ENCODE data around the gene PCK2. TPM values are rescaled to one million over a fixed set of nuclear protein-coding genes. Genes with fewer than 3 reads are reported as not detected.

Gene PCK2
- total and polyA plus RNA-seq, 2 of the 13 experiments (the other 11 are each of a cell fraction or from before 2014, with no cell fraction given), result 129 to 272 TPM

GRCh38 chr14:24146978-24147760 lies 53.1 kb downstream of the PCK2 start, which contains the start of gene RNF31 (continued):
- TF ChIP-seq ZNF619 (CRISPR knock-in tag; IDR thresholded peaks at IDR 0.05) (peak; percentile 95), ZNF552 (CRISPR knock-in tag; IDR thresholded peaks at IDR 0.05; ENCODE audit: borderline replicate concordance) (0 out of 2 replicates have a peak, but pooled peaks have one; percentile 42), ZNF710 (CRISPR knock-in tag; IDR thresholded peaks at IDR 0.05; ENCODE audit: borderline replicate concordance) (0 out of 2 replicates have a peak, but pooled peaks have one; percentile 1), SRSF1 (optimal IDR thresholded peaks at IDR 0.05; ENCODE audit: low read depth, low read length) (peak; percentile 85), GZF1 (CRISPR knock-in tag; IDR thresholded peaks at IDR 0.05) (peak; percentile 14; the same call in 1 of the 2 replicates), ZNF709 (CRISPR knock-in tag; IDR thresholded peaks at IDR 0.05) (no peak), DMAP1 (CRISPR knock-in tag; IDR thresholded peaks at IDR 0.05) (no peak; the same call in none of the 2 replicates), HOXA5 (CRISPR knock-in tag; IDR thresholded peaks at IDR 0.05) (peak; percentile 67; the same call in 1 of the 2 replicates), ISX (CRISPR knock-in tag; conservative IDR thresholded peaks at IDR 0.05) (0 out of 2 replicates have a peak, but pooled peaks have one; percentile 81), ZFP36 (IDR thresholded peaks at IDR 0.05; ENCODE audit: borderline replicate concordance, low read depth, low read length, partially characterized antibody) (no peak), DBP (CRISPR knock-in tag; IDR thresholded peaks at IDR 0.05; ENCODE audit: not compliant biosample characterization) (peak; percentile 72), KDM2A (CRISPR knock-in tag; IDR thresholded peaks at IDR 0.05; ENCODE audit: borderline replicate concordance, low read depth) (peak; percentile 69; the same call in 1 of the 2 replicates), ZFP41 (CRISPR knock-in tag; IDR thresholded peaks at IDR 0.05; ENCODE audit: borderline replicate concordance) (peak; percentile 78; the same call in 1 of the 2 replicates), NCOR1 (IDR thresholded peaks at IDR 0.05; ENCODE audit: borderline replicate concordance, low read length) (peak; percentile 30; the same call in 1 of the 2 replicates), BHLHE40 (IDR thresholded peaks at IDR 0.05; ENCODE audit: low read length) (no peak), IRF2 (CRISPR knock-in tag; IDR thresholded peaks at IDR 0.05) (0 out of 2 replicates have a peak, but pooled peaks have one; percentile 71), ARNT2 (CRISPR knock-in tag; IDR thresholded peaks at IDR 0.05; ENCODE audit: low read depth) (peak; percentile 31; the same call in 1 of the 2 replicates), ZNF512 (CRISPR knock-in tag; IDR thresholded peaks at IDR 0.05) (no peak), ZNF616 (CRISPR knock-in tag; IDR thresholded peaks at IDR 0.05; ENCODE audit: low read depth) (peak; percentile 54), ZBTB33 (CRISPR knock-in tag; IDR thresholded peaks at IDR 0.05) (no peak; the same call in 1 of the 2 replicates), ZNF17 (CRISPR knock-in tag; IDR thresholded peaks at IDR 0.05) (no peak), TSC22D2 (CRISPR knock-in tag; IDR thresholded peaks at IDR 0.05; ENCODE audit: borderline replicate concordance) (no peak)
